Esophagus muscularis mucosa (tissue), 4 donors: ENCODE measurements around the gene DOCK2. TPM values are rescaled to one million over a fixed set of nuclear protein-coding genes. Genes with fewer than 3 reads are reported as not detected.
"Not testable (repeated sequence)": the region's sequence is repeated elsewhere in the genome, so short reads cannot be mapped to it uniquely, and the experiment has no call there.

Experiments used
- DNase-seq: peaks from one replicate; pipeline ENCODE4 v3.0.0-alpha.2; 2017; ENCODE audit errors: extremely low spot score
- H3K27ac ChIP-seq, 4 donors: fragments of 200-600 bp; sonication (generic); replicated peaks in 1 of 4; 1 replicate in 3 of 4; 2 replicates in 1 of 4; pipeline ENCODE4 v1.5.1; 2016 to 2019; ENCODE audit warnings: mild to moderate bottlenecking in 1 of 4
- H3K27me3 ChIP-seq, 4 donors: fragments of 200-600 bp; sonication (generic); one replicate each; pipeline versions ENCODE4 v1.5.1 to v1.6.0; 2016 to 2019
- H3K36me3 ChIP-seq, 4 donors: fragments of 200-600 bp; sonication (generic); one replicate each; pipeline ENCODE4 v1.5.1; 2016 to 2019
- H3K4me1 ChIP-seq, 4 donors: fragments of 200-600 bp; sonication (generic); one replicate each; pipeline ENCODE4 v1.5.1; 2016 to 2019
- H3K4me3 ChIP-seq, 4 donors: fragments of 200-600 bp; sonication (generic); 1 replicate in 2 of 4; 2 replicates in 2 of 4; pipeline ENCODE4 v1.5.1; 2016 to 2019; ENCODE audit warnings: mild to moderate bottlenecking in 4 of 4, moderate library complexity in 1 of 4
- H3K9me3 ChIP-seq, 4 donors: fragments of 200-600 bp; sonication (generic); 1 replicate in 3 of 4; 2 replicates in 1 of 4; pipeline ENCODE4 v1.5.1; 2016 to 2019
- EP300 ChIP-seq: sonication (generic); formaldehyde crosslinking; IDR thresholded peaks from one replicate; pipeline ENCODE4 v1.6.1; 2017; ENCODE audit warnings: antibody characterized with exemption
- POLR2A ChIP-seq: fragments of 450-650 bp; IDR thresholded peaks from one replicate; pipeline ENCODE4 v1.6.1; 2017; ENCODE audit warnings: antibody characterized with exemption, moderate library complexity, mild to moderate bottlenecking, low read depth
- POLR2AphosphoS5 ChIP-seq, 2 donors: sonication (generic); formaldehyde crosslinking; IDR thresholded peaks; one replicate each; pipeline ENCODE4 v1.6.1; 2017; ENCODE audit warnings: antibody characterized with exemption in 2 of 2
- WGBS: methylation state at CpG from one replicate; pipeline ENCODE4 v1.1.5; 2018; 5-methylcytosine and 5-hydroxymethylcytosine counted together
- intact Hi-C: fragments of 100-400 bp; cut with DNase I; formaldehyde crosslinking; loops from one replicate; pipeline ENCODE4 v1.15.1; 2023
- total RNA-seq, 4 donors: library from RNA; depleted of rRNA; stranded (reverse); fragments of >200 nt; gene quantifications; one replicate each; pipeline versions ENCODE4 v1.1.0 to v1.2.1, GENCODE V29; 2016
- TF ChIP-seq, protein P1 (sequence below), 3 experiments: fragments of 200-600 bp in 2 of 3; fragments of 450-650 bp in 1 of 3; sonication (generic) in 2 of 3; IDR thresholded peaks; one replicate each; pipeline ENCODE4 v1.5.1; 2017 to 2019; ENCODE audit warnings: antibody characterized with exemption in 3 of 3, mild to moderate bottlenecking in 2 of 3, moderate library complexity in 1 of 3

The DOCK2 gene
- total RNA-seq, 4 donors from 2014 or later: 9.2 to 18.3 (median 13.7) TPM

- Histone ChIP-seq H3K27me3 (peaks cover 0 to 13% (median 0%) of the 10 kb centered on the region in 4 donors), H3K36me3 (no peaks in the 10 kb centered on the region), H3K9me3 (no peaks in the 10 kb centered on the region), H3K4me1 (no peaks in the 10 kb centered on the region), H3K27ac (no peak overlapping the region), H3K4me3 (no peak overlapping the region)
- no peak for DNase-seq
- TF ChIP-seq, protein P1, sequence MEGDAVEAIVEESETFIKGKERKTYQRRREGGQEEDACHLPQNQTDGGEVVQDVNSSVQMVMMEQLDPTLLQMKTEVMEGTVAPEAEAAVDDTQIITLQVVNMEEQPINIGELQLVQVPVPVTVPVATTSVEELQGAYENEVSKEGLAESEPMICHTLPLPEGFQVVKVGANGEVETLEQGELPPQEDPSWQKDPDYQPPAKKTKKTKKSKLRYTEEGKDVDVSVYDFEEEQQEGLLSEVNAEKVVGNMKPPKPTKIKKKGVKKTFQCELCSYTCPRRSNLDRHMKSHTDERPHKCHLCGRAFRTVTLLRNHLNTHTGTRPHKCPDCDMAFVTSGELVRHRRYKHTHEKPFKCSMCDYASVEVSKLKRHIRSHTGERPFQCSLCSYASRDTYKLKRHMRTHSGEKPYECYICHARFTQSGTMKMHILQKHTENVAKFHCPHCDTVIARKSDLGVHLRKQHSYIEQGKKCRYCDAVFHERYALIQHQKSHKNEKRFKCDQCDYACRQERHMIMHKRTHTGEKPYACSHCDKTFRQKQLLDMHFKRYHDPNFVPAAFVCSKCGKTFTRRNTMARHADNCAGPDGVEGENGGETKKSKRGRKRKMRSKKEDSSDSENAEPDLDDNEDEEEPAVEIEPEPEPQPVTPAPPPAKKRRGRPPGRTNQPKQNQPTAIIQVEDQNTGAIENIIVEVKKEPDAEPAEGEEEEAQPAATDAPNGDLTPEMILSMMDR (IDR thresholded peaks at IDR 0.05): no peak
- no peak for TF ChIP-seq POLR2A
- no peak for TF ChIP-seq EP300
- intact Hi-C loops: no loop called here
- WGBS: 83% methylated on average over 7 of the region's 7 CpGs
These were observed 445.6 kb downstream of the DOCK2 start for GRCh38 chr5:170082701-170083100.

DNA sequence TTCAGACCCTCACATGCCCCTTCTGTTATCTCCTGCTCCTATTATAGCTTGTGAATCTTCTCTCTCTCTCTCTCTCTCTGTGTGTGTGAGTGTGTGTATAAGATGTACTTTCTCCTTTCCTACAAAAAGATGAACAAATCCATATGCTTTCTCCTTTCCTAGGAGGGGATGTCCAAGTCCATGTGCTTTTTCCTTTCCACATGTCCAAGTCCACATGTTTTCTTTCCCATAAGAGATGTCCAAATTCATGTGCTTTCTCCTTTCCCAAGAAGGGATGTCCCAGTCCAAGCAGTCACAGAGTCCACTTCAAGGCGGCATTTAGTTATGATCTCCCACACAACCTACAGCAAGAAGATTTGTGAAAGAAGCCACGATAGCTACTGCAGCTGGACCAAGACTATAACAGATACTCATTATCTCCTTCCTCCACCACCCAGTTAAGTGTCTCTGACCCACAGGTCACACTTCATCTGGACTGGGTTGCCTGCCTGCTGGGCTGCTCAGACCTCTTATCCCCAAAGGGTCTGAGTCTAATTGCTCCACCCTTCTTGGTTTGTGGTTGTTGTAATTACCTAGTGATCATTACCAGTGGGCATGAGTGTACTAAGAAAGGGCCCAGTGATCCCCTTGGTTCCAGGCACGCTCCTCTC lies 450.2 kb downstream of the DOCK2 start:
- Histone ChIP-seq H3K4me3 (no peak overlapping the region), H3K36me3 (no peaks in the 10 kb centered on the region), H3K27me3 (no peaks in the 10 kb centered on the region), H3K27ac (no peak overlapping the region), H3K9me3 (no peaks in the 10 kb centered on the region), H3K4me1 (no peaks in the 10 kb centered on the region)
- DNase-seq: no peak
- whole genome bisulfite sequencing: 88% methylated on average over 3 of the region's 3 CpGs
- intact Hi-C loops: no loop called here
- TF ChIP-seq EP300: no peak
- TF ChIP-seq, protein P1 (IDR thresholded peaks at IDR 0.05): no peak
- TF ChIP-seq POLR2AphosphoS5 (IDR thresholded peaks at IDR 0.05): no peak
- no peak for TF ChIP-seq POLR2A

GRCh38 chr5:170092455-170093101 lies 455.5 kb downstream of the DOCK2 start:
- Histone ChIP-seq H3K27me3 (no peaks in the 10 kb centered on the region), H3K27ac (no peak overlapping the region), H3K4me3 (no peak overlapping the region), H3K9me3 (no peaks in the 10 kb centered on the region), H3K4me1 (no peaks in the 10 kb centered on the region), H3K36me3 (no peaks in the 10 kb centered on the region)
- intact Hi-C loops: loop anchor here (10.0 kb wide), 1 partner anchor 242 kb away; no protein-coding TSS in a partner anchor
- TF ChIP-seq, protein P1 (IDR thresholded peaks at IDR 0.05): no peak
- no peak for DNase-seq
- 69% methylated on average over 5 of the region's 5 CpGs for WGBS

DNA sequence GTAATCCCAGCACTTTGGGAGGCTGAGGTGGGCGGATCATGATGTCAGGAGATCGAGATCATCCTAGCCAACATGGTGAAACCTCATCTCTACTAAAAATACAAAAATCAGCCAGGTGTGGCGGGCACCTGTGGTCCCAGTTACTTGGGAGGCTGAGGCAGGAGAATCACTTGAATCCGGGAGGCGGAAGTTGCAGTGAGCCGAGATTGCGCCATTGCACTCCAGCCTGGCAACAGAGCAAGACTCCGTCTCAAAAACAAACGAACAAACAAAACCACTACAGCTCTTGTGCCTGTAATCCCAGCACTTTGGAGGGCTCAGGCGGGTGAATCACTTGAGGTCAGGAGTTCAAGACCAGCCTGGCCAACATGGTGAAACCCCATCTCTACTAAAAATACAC lies 457.3 kb downstream of the DOCK2 start:
- DNase-seq, H3K27me3 ChIP-seq, H3K9me3 ChIP-seq, H3K27ac ChIP-seq, H3K36me3 ChIP-seq, H3K4me1 ChIP-seq, H3K4me3 ChIP-seq: not testable (repeated sequence)
- 84% methylated on average over 10 of the region's 10 CpGs for WGBS
- intact Hi-C loops: loop anchor here (10.0 kb wide), 1 partner anchor 240 kb away; no protein-coding TSS in a partner anchor

DNA sequence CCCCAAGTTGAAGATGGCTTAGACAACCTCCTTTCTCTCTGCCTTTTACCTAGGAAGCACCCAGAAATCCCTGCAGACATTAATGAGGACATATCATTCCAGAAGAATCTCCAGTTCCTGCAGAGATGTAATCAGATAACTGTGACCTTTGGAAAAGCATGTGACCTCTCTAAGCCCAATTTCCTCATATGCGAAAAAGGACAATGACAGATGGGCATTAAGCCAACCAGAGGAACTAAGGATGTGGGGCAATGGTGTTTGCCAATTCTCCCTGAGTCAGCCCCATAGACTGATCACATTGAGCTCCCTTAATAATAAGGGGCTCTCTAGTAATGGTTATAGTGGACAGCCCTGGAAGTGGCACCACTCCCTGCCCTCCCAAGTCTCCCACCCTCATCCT lies 458.6 kb downstream of the DOCK2 start:
- Histone ChIP-seq H3K4me3 (no peak overlapping the region), H3K9me3 (peaks cover 0 to 6% (median 0%) of the 10 kb centered on the region in 4 donors), H3K27ac (no peak overlapping the region), H3K27me3 (no peaks in the 10 kb centered on the region), H3K36me3 (no peaks in the 10 kb centered on the region), H3K4me1 (peaks cover 0 to 7% (median 2%) of the 10 kb centered on the region in 4 donors)
- intact Hi-C loops: loop anchor here (10.0 kb wide), 1 partner anchor 239 kb away; no protein-coding TSS in a partner anchor
- TF ChIP-seq, protein P1 (IDR thresholded peaks at IDR 0.05): no peak
- TF ChIP-seq POLR2AphosphoS5 (IDR thresholded peaks at IDR 0.05) (no peak), EP300 (no peak), POLR2A (no peak)
- 44% methylated on average over 1 of the region's 1 CpG for WGBS
- no peak for DNase-seq
